ENCODE results near the gene ICOS.

- TF ChIP-seq CTCF (IDR thresholded peaks at IDR 0.05; ENCODE audit: extremely low read depth in 1 of 2, insufficient read depth in 1 of 2, low read depth in 1 of 2, low read length in 2 of 2) (no peak), EZH2 (IDR thresholded peaks at IDR 0.05; ENCODE audit: borderline replicate concordance, low read depth, low read length, severe bottlenecking) (no peak), JUN (IDR thresholded peaks at IDR 0.05; ENCODE audit: borderline replicate concordance, insufficient read depth, insufficient read length, low read depth) (no peak), POLR2A (IDR thresholded peaks at IDR 0.05; ENCODE audit: low read depth, low read length) (no peak), POLR2AphosphoS5 (IDR thresholded peaks at IDR 0.05; ENCODE audit: insufficient read depth, low read depth, low read length) (no peak), MYC (IDR thresholded peaks at IDR 0.05; ENCODE audit: low read depth, low read length) (no peak), GATA2 (IDR thresholded peaks at IDR 0.05; ENCODE audit: insufficient read depth, insufficient read length, low read depth, low read length) (no peak), FOS (IDR thresholded peaks at IDR 0.05; ENCODE audit: borderline replicate concordance, insufficient read depth, low read length) (no peak)
- TF ChIP-seq, protein P1, sequence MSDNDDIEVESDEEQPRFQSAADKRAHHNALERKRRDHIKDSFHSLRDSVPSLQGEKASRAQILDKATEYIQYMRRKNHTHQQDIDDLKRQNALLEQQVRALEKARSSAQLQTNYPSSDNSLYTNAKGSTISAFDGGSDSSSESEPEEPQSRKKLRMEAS (IDR thresholded peaks at IDR 0.05; ENCODE audit: insufficient read depth, insufficient read length) = no peak
Observed at GRCh38 chr2:203913947-203914346, 22.6 kb upstream of the ICOS start.
